IMR-90 (cell line): ENCODE results near the gene ISX. TPM values are rescaled to one million over a fixed set of nuclear protein-coding genes. Genes with fewer than 3 reads are reported as not detected.

Source experiments
- ATAC-seq: fragments of 200-7000 bp; cut with Tn5 transposase; 2 replicates; pipeline ENCODE4 v1.9.1; 2020; ENCODE audit warnings: low read depth, mild to moderate bottlenecking, moderate library complexity
- BruUV-seq: library from RNA; stranded (reverse); fragments of 400-500 nt; replicated peaks from 2 replicates; lab custom pipeline; 2021; lab: Mats Ljungman, UMichigan
- CTCF ChIA-PET: fragments of 300-600 bp; formaldehyde crosslinking; extraction: SDS; loops from one replicate; lab custom pipeline; 2021; ENCODE audit warnings: antibody characterized with exemption; lab: Yijun Ruan, JAX
- POLR2A ChIA-PET: fragments of 300-600 bp; sonication (Branson Sonifier 250); formaldehyde crosslinking; loops from one replicate; lab custom pipeline; 2022; ENCODE audit warnings: antibody characterized with exemption; ENCODE audit not compliant: unreplicated experiment; lab: Charles Lee
- DNase-seq: peaks from one replicate; pipeline ENCODE4 v3.0.0; 2013
- H2AFZ ChIP-seq: replicated peaks from 2 replicates; pipeline ENCODE3; 2013; ENCODE audit warnings: low read length, mild to moderate bottlenecking; ENCODE audit not compliant: poor library complexity
- H2AK5ac ChIP-seq: 2 replicates; pipeline ENCODE4 v1.6.1; 2013; ENCODE audit warnings: low read depth, low read length, inconsistent platforms
- H2AK9ac ChIP-seq: replicated peaks from 2 replicates; pipeline ENCODE3; 2013; ENCODE audit warnings: mild to moderate bottlenecking, low read depth, low read length, moderate library complexity; ENCODE audit not compliant: poor library complexity
- H2BK120ac ChIP-seq: 2 replicates; pipeline ENCODE4 v1.6.1; 2013; ENCODE audit warnings: low read depth, low read length, inconsistent platforms
- H2BK15ac ChIP-seq: 3 replicates; pipeline ENCODE4 v1.6.1; 2013; ENCODE audit warnings: low read depth, low read length, inconsistent platforms
- H2BK20ac ChIP-seq: 2 replicates; pipeline ENCODE4 v1.6.1; 2013; ENCODE audit warnings: low read depth, mild to moderate bottlenecking, inconsistent platforms, low read length, moderate library complexity
- H2BK5ac ChIP-seq: 2 replicates; pipeline ENCODE4 v1.6.1; 2013; ENCODE audit warnings: mild to moderate bottlenecking, low read depth, low read length, inconsistent platforms; ENCODE audit not compliant: poor library complexity, severe bottlenecking
- H3K14ac ChIP-seq: replicated peaks from 2 replicates; pipeline ENCODE4 v1.6.1; 2013; ENCODE audit warnings: low read depth, low read length, inconsistent platforms
- H3K18ac ChIP-seq: 2 replicates; pipeline ENCODE4 v1.6.1; 2013; ENCODE audit warnings: low read depth, low read length, control low read depth
- H3K23ac ChIP-seq: 2 replicates; pipeline ENCODE4 v1.6.1; 2013; ENCODE audit warnings: low read depth, low read length, inconsistent platforms
- H3K27ac ChIP-seq: 2 replicates; pipeline ENCODE4 v1.5.1; 2013; ENCODE audit warnings: mild to moderate bottlenecking, control low read depth, low read length; ENCODE audit not compliant: insufficient read depth
- H3K27me3 ChIP-seq: 2 replicates; pipeline ENCODE4 v1.6.1; 2013; ENCODE audit warnings: low read length; ENCODE audit not compliant: control insufficient read depth, insufficient read depth
- H3K36me3 ChIP-seq: 2 replicates; pipeline ENCODE4 v1.6.1; 2013; ENCODE audit warnings: low read length, mixed read lengths; ENCODE audit not compliant: control insufficient read depth, insufficient read depth
- H3K4ac ChIP-seq: 2 replicates; pipeline ENCODE4 v1.6.1; 2013; ENCODE audit warnings: low read depth, low read length, inconsistent platforms
- H3K4me1 ChIP-seq: 2 replicates; pipeline ENCODE4 v1.6.1; 2013; ENCODE audit warnings: low read length, mixed read lengths; ENCODE audit not compliant: control insufficient read depth, insufficient read depth
- H3K4me2 ChIP-seq: 2 replicates; pipeline ENCODE4 v1.6.1; 2013; ENCODE audit warnings: low read depth, mild to moderate bottlenecking, control low read depth, low read length, moderate library complexity
- H3K4me3 ChIP-seq: 2 replicates; pipeline ENCODE4 v1.5.1; 2013; ENCODE audit warnings: low read depth, mild to moderate bottlenecking, control low read depth, low read length, moderate library complexity; ENCODE audit not compliant: insufficient read depth
- H3K56ac ChIP-seq: 2 replicates; pipeline ENCODE4 v1.6.1; 2013; ENCODE audit warnings: low read length, inconsistent platforms; ENCODE audit not compliant: insufficient read depth; ENCODE audit errors: extremely low read depth
- H3K79me1 ChIP-seq, 2 experiments: 2 replicates each; pipeline ENCODE4 v1.6.1; 2013; ENCODE audit warnings: low read length in 2 of 2, inconsistent platforms in 1 of 2, low read depth in 1 of 2
- H3K9ac ChIP-seq: 2 replicates; pipeline ENCODE4 v1.6.1; 2013; ENCODE audit warnings: low read depth, low read length, control low read depth
- H3K9me1 ChIP-seq: 2 replicates; pipeline ENCODE4 v1.6.1; 2013; ENCODE audit warnings: low read length, inconsistent platforms; ENCODE audit not compliant: insufficient read depth
- H3K9me3 ChIP-seq: 2 replicates; pipeline ENCODE4 v1.6.1; 2013; ENCODE audit warnings: low read length; ENCODE audit not compliant: control insufficient read depth, insufficient read depth
- H4K20me1 ChIP-seq: 2 replicates; pipeline ENCODE4 v1.6.1; 2013; ENCODE audit warnings: low read length, inconsistent platforms; ENCODE audit not compliant: insufficient read depth
- H4K5ac ChIP-seq: 2 replicates; pipeline ENCODE4 v1.6.1; 2013; ENCODE audit warnings: mild to moderate bottlenecking, low read depth, low read length, control low read depth
- H4K8ac ChIP-seq, 2 experiments: 2 replicates each; pipeline ENCODE4 v1.6.1; 2013; ENCODE audit warnings: low read depth in 2 of 2, low read length in 2 of 2, control low read depth in 1 of 2, inconsistent platforms in 1 of 2
- H4K91ac ChIP-seq: 2 replicates; pipeline ENCODE4 v1.6.1; 2013; ENCODE audit warnings: low read depth, low read length, inconsistent platforms; ENCODE audit not compliant: insufficient read depth
- CEBPB ChIP-seq: IDR thresholded peaks from 2 replicates; pipeline ENCODE4 v1.6.1; 2012; ENCODE audit warnings: low read depth, low read length, improper control_type of control experiment
- CHD1 ChIP-seq: IDR thresholded peaks from 2 replicates; pipeline ENCODE4 v1.6.1; 2012; ENCODE audit warnings: low read depth, low read length, improper control_type of control experiment
- MAZ ChIP-seq: IDR thresholded peaks from 2 replicates; pipeline ENCODE4 v1.6.1; 2012; ENCODE audit warnings: low read depth, mild to moderate bottlenecking, low read length, improper control_type of control experiment, moderate library complexity, borderline replicate concordance
- MXI1 ChIP-seq: IDR thresholded peaks from 2 replicates; pipeline ENCODE4 v1.6.1; 2012; ENCODE audit warnings: low read depth, mild to moderate bottlenecking, low read length, moderate library complexity, borderline replicate concordance
- NFE2L2 ChIP-seq: fragments of 150-350 bp; IDR thresholded peaks from 2 replicates; pipeline ENCODE4 v1.6.1; 2016; ENCODE audit warnings: low read depth, mild to moderate bottlenecking, low read length
- RAD21 ChIP-seq: IDR thresholded peaks from 2 replicates; pipeline ENCODE4 v1.6.1; 2012; ENCODE audit warnings: low read length, improper control_type of control experiment
- RFX5 ChIP-seq: IDR thresholded peaks from 2 replicates; pipeline ENCODE4 v1.8.0; 2012; ENCODE audit warnings: low read depth, mild to moderate bottlenecking, low read length, moderate library complexity
- USF2 ChIP-seq: fragments of 150-350 bp; IDR thresholded peaks from 2 replicates; pipeline ENCODE4 v1.6.1; 2017; ENCODE audit warnings: mild to moderate bottlenecking, antibody characterized with exemption, low read length, low read depth
- WGBS, 2 experiments: methylation state at CpG; one replicate each; pipeline versions ENCODE4 v1.1.5 to v1.1.7; 2013; ENCODE audit warnings: missing lambda C conversion rate in 2 of 2; ENCODE audit not compliant: insufficient read length in 1 of 2; ENCODE audit errors: extremely low coverage in 2 of 2; 5-methylcytosine and 5-hydroxymethylcytosine counted together
- dilution Hi-C: fragments of 300-500 bp; cut with HindIII; formaldehyde crosslinking; loops from one replicate; pipeline ENCODE4 v1.14.3; 2018; ENCODE audit warnings: low sequenced_read_pairs; ENCODE audit not compliant: unreplicated experiment
- in situ Hi-C: fragments of 300-500 bp; cut with MboI; formaldehyde crosslinking; loops from 3 replicates; pipeline ENCODE4 v1.14.3; 2019; ENCODE audit warnings: low sequenced_read_pairs, inconsistent platforms, mixed read lengths
- intact Hi-C: fragments of 100-400 bp; cut with micrococcal nuclease; formaldehyde crosslinking; loops from 2 replicates; pipeline ENCODE4 v1.10.0; 2022
- polyA plus RNA-seq, 3 experiments: library from polyadenylated mRNA; depleted of rRNA; stranded (reverse); fragments of >200 nt; gene quantifications; 2 replicates each; pipeline ENCODE4 v1.2.3, GENCODE V29; 2012; ENCODE audit warnings: low replicate concordance in 1 of 3
- total RNA-seq: library from RNA; depleted of rRNA; stranded (reverse); fragments of >200 nt; gene quantifications from 2 replicates; pipeline ENCODE4 v1.2.3, GENCODE V29; 2012
- TF ChIP-seq, protein P1 (sequence below): conservative IDR thresholded peaks from 2 replicates; pipeline ENCODE4 v1.5.1; 2012; ENCODE audit warnings: mild to moderate bottlenecking, low read depth, low read length, improper control_type of control experiment

The ISX gene
- total and polyA plus RNA-seq, 2 of the 4 experiments (the other 2 are of a cell fraction): not detected

DNA sequence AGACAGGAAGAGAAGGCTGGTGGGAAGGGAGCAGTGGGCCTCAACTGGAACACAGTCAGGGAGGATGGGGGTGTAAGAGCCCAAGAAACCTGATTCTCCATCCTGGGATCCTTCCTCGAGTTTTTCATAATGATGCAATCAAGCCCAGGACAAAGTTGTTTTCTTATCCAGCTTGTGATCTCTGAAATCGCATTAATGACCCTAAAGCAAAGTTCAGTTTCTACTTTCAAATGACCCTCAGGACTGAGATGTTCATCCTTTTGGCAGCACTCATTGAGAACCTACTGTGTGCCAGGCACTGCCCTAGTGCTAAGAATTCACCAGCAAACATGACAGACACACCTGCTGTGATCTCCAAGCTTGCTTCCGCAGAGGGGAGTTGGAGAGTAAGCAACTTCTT, 45.3 kb downstream of the ISX start:
- H2AK9ac ChIP-seq: no peak overlapping the region
- WGBS, 2 experiments: no CpG with 5 or more reads among the region's 3 CpGs
- BruUV-seq: no TSS peak
- no peak overlapping the region for H3K56ac ChIP-seq
- H2BK20ac ChIP-seq: no peak overlapping the region
- no peak overlapping the region for H4K8ac ChIP-seq
- no peak overlapping the region for H3K27ac ChIP-seq
- no peaks in the 10 kb centered on the region for H3K36me3 ChIP-seq
- no peaks in the 10 kb centered on the region for H3K27me3 ChIP-seq
- no peak overlapping the region for H2AK5ac ChIP-seq
- no peak overlapping the region for H3K4me3 ChIP-seq
- no peak overlapping the region for H4K5ac ChIP-seq
- dilution Hi-C loops: no loop called here
- DNase-seq (no peak), ATAC-seq (no peak)
- in situ Hi-C loops: no loop called here
- H3K9me3 ChIP-seq: no peaks in the 10 kb centered on the region; the same call in 1 of the 2 replicates
- H3K4ac ChIP-seq: no peak overlapping the region
- no peak for TF ChIP-seq CHD1
- no peak for TF ChIP-seq RFX5
- no peak for TF ChIP-seq USF2
- TF ChIP-seq, protein P1, sequence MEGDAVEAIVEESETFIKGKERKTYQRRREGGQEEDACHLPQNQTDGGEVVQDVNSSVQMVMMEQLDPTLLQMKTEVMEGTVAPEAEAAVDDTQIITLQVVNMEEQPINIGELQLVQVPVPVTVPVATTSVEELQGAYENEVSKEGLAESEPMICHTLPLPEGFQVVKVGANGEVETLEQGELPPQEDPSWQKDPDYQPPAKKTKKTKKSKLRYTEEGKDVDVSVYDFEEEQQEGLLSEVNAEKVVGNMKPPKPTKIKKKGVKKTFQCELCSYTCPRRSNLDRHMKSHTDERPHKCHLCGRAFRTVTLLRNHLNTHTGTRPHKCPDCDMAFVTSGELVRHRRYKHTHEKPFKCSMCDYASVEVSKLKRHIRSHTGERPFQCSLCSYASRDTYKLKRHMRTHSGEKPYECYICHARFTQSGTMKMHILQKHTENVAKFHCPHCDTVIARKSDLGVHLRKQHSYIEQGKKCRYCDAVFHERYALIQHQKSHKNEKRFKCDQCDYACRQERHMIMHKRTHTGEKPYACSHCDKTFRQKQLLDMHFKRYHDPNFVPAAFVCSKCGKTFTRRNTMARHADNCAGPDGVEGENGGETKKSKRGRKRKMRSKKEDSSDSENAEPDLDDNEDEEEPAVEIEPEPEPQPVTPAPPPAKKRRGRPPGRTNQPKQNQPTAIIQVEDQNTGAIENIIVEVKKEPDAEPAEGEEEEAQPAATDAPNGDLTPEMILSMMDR: no peak
- no peak for TF ChIP-seq NFE2L2
- no peak for TF ChIP-seq MAZ
- no peak for TF ChIP-seq RAD21
- TF ChIP-seq MXI1: no peak
- no peak for TF ChIP-seq CEBPB
- no peaks in the 10 kb centered on the region for H3K79me1 ChIP-seq
- H2BK5ac ChIP-seq: no peak overlapping the region
- H2BK15ac ChIP-seq: no peak overlapping the region
- H4K91ac ChIP-seq: no peak overlapping the region
- POLR2A ChIA-PET: no interaction called here
- H3K4me2 ChIP-seq: no peak overlapping the region
- no peak overlapping the region for H3K23ac ChIP-seq
- no peaks in the 10 kb centered on the region for H3K4me1 ChIP-seq
- CTCF ChIA-PET: no interaction called here
- H2BK120ac ChIP-seq: no peak overlapping the region
- no peaks in the 10 kb centered on the region for H4K20me1 ChIP-seq
- H3K14ac ChIP-seq: no peak overlapping the region
- no peak overlapping the region for H3K18ac ChIP-seq
- no peak overlapping the region for H2AFZ ChIP-seq
- intact Hi-C loops: no loop called here
- H3K9ac ChIP-seq: no peak overlapping the region
- H3K9me1 ChIP-seq: no peaks in the 10 kb centered on the region
